Neuronal stem cell (in vitro differentiated cells): ENCODE measurements around the gene CTSE.

Source experiments
- DNase-seq: peaks from one replicate; pipeline ENCODE4 v3.0.0-alpha.2; 2013; ENCODE audit warnings: low spot score
- H2AFZ ChIP-seq: one replicate; pipeline ENCODE4 v1.6.1; 2013; ENCODE audit warnings: mild to moderate bottlenecking, low read length, inconsistent platforms
- H2AK5ac ChIP-seq: 2 replicates; pipeline ENCODE4 v1.6.1; 2013; ENCODE audit warnings: low read depth, mild to moderate bottlenecking, inconsistent platforms, low read length, moderate library complexity, mixed read lengths
- H2BK120ac ChIP-seq: 2 replicates; pipeline ENCODE4 v1.6.1; 2013; ENCODE audit warnings: low read depth, mild to moderate bottlenecking, inconsistent platforms, low read length, moderate library complexity, mixed read lengths
- H2BK12ac ChIP-seq: one replicate; pipeline ENCODE4 v1.6.1; 2013; ENCODE audit warnings: low read length, inconsistent platforms
- H2BK15ac ChIP-seq: 2 replicates; pipeline ENCODE4 v1.6.1; 2013; ENCODE audit warnings: mild to moderate bottlenecking, low read length, inconsistent platforms, mixed read lengths
- H2BK5ac ChIP-seq: one replicate; pipeline ENCODE4 v1.6.1; 2013; ENCODE audit warnings: inconsistent platforms, mild to moderate bottlenecking, low read length, moderate library complexity
- H3K14ac ChIP-seq: one replicate; pipeline ENCODE4 v1.6.1; 2013; ENCODE audit warnings: low read length, inconsistent platforms
- H3K18ac ChIP-seq: 2 replicates; pipeline ENCODE4 v1.6.1; 2013; ENCODE audit warnings: low read length, inconsistent platforms
- H3K23ac ChIP-seq: 2 replicates; pipeline ENCODE4 v1.6.1; 2013; ENCODE audit warnings: low read depth, mild to moderate bottlenecking, mixed read lengths, low read length, inconsistent platforms; ENCODE audit not compliant: poor library complexity
- H3K27ac ChIP-seq: replicated peaks from 3 replicates; pipeline ENCODE4 v1.5.1; 2013; ENCODE audit warnings: low read length, inconsistent platforms
- H3K27me3 ChIP-seq, 3 experiments: 2 replicates each; pipeline ENCODE4 v1.6.1; 2013; ENCODE audit warnings: low read length in 3 of 3, mild to moderate bottlenecking in 2 of 3, inconsistent platforms in 1 of 3, low read depth in 1 of 3, mixed read lengths in 1 of 3, moderate library complexity in 1 of 3; ENCODE audit not compliant: control insufficient read depth in 3 of 3, insufficient read depth in 3 of 3
- H3K36me3 ChIP-seq, 2 donors: replicated peaks in 1 of 2; 2 replicates each; pipeline ENCODE4 v1.6.1; 2013; ENCODE audit warnings: low read length in 2 of 2; ENCODE audit not compliant: control insufficient read depth in 2 of 2, insufficient read depth in 2 of 2
- H3K4ac ChIP-seq: 2 replicates; pipeline ENCODE4 v1.6.1; 2013; ENCODE audit warnings: inconsistent platforms, mild to moderate bottlenecking, low read length, moderate library complexity
- H3K4me1 ChIP-seq, 2 donors: 1 replicate in 1 of 2; 2 replicates in 1 of 2; pipeline ENCODE4 v1.6.1; 2013; ENCODE audit warnings: low read length in 2 of 2, low read depth in 1 of 2; ENCODE audit not compliant: control insufficient read depth in 2 of 2, insufficient read depth in 1 of 2
- H3K4me2 ChIP-seq: one replicate; pipeline ENCODE4 v1.6.1; 2013; ENCODE audit warnings: mild to moderate bottlenecking, low read length, inconsistent platforms; ENCODE audit not compliant: insufficient read depth, poor library complexity, severe bottlenecking
- H3K4me3 ChIP-seq, 2 donors: 2 replicates each; pipeline ENCODE4 v1.5.1; 2013; ENCODE audit warnings: low read length in 2 of 2, mild to moderate bottlenecking in 2 of 2, inconsistent platforms in 1 of 2, moderate library complexity in 1 of 2
- H3K79me1 ChIP-seq: one replicate; pipeline ENCODE4 v1.6.1; 2013; ENCODE audit warnings: low read depth, mild to moderate bottlenecking, inconsistent platforms, low read length, moderate library complexity
- H3K9ac ChIP-seq: one replicate; pipeline ENCODE4 v1.6.1; 2013; ENCODE audit warnings: mild to moderate bottlenecking, low read depth, low read length, inconsistent platforms; ENCODE audit not compliant: poor library complexity
- H3K9me3 ChIP-seq, 2 donors: replicated peaks in 1 of 2; 2 replicates each; pipeline versions ENCODE3 to v1.6.1; 2013; ENCODE audit warnings: low read length in 2 of 2, mild to moderate bottlenecking in 2 of 2, inconsistent platforms in 1 of 2, low read depth in 1 of 2, mixed read lengths in 1 of 2, moderate library complexity in 1 of 2; ENCODE audit not compliant: control insufficient read depth in 2 of 2, insufficient read depth in 1 of 2
- H4K8ac ChIP-seq: one replicate; pipeline ENCODE4 v1.6.1; 2013; ENCODE audit warnings: low read depth, mild to moderate bottlenecking, inconsistent platforms, low read length, moderate library complexity
- H4K91ac ChIP-seq: one replicate; pipeline ENCODE4 v1.6.1; 2013; ENCODE audit warnings: low read length, low read depth, mild to moderate bottlenecking, inconsistent platforms; ENCODE audit not compliant: poor library complexity
- whole genome bisulfite sequencing, 2 donors: extraction: QIAGEN DNeasy Blood & Tissue Kit; methylation state at CpG; one replicate each; pipeline ENCODE4 v1.1.7; 2013; ENCODE audit warnings: missing lambda C conversion rate in 2 of 2, mixed read lengths in 1 of 2; ENCODE audit not compliant: insufficient read length in 2 of 2, insufficient replicate concordance in 1 of 2; ENCODE audit errors: extremely low coverage in 2 of 2; 5-methylcytosine and 5-hydroxymethylcytosine counted together

The CTSE gene

GRCh38 chr1:205980237-205980870 is 43.3 kb downstream of the CTSE start:
- no peak for DNase-seq
- Histone ChIP-seq H2AFZ (no peak overlapping the region), H3K36me3 (no peaks in the 10 kb centered on the region), H3K18ac (no peak overlapping the region), H3K23ac (no peak overlapping the region), H3K4me1 (peaks cover 9% of the 10 kb centered on the region in 2 donors), H2BK120ac (no peak overlapping the region), H3K4ac (no peak overlapping the region), H3K9ac (no peak overlapping the region), H2AK5ac (no peak overlapping the region), H3K9me3 (no peaks in the 10 kb centered on the region), H4K8ac (no peak overlapping the region), H2BK15ac (no peak overlapping the region), H3K79me1 (no peaks in the 10 kb centered on the region), H3K27ac (no peak overlapping the region), H3K4me2 (no peak overlapping the region), H2BK12ac (no peak overlapping the region), H3K27me3 (no peaks in the 10 kb centered on the region), H2BK5ac (no peak overlapping the region), H3K4me3 (no peak overlapping the region), H3K14ac (no peak overlapping the region), H4K91ac (no peak overlapping the region)
- WGBS, 2 donors, result no CpG with 5 or more reads among the region's 3 CpGs

- Histone ChIP-seq H2AK5ac (no peak overlapping the region), H4K91ac (no peak overlapping the region), H3K4me1 (peaks cover 9% of the 10 kb centered on the region in 2 donors), H3K9ac (no peak overlapping the region), H2AFZ (no peak overlapping the region), H3K27me3 (no peaks in the 10 kb centered on the region), H3K14ac (no peak overlapping the region), H2BK15ac (peak overlapping the region; percentile 12), H3K4me2 (no peak overlapping the region), H3K4ac (no peak overlapping the region), H3K23ac (no peak overlapping the region), H3K36me3 (no peaks in the 10 kb centered on the region), H2BK5ac (no peak overlapping the region), H2BK120ac (no peak overlapping the region), H3K79me1 (no peaks in the 10 kb centered on the region), H3K4me3 (no peak overlapping the region), H3K18ac (no peak overlapping the region), H2BK12ac (no peak overlapping the region), H3K9me3 (peaks cover 0 to 6% of the 10 kb centered on the region in 2 donors), H3K27ac (no peak overlapping the region), H4K8ac (no peak overlapping the region)
- no CpG with 5 or more reads among the region's 6 CpGs for WGBS, 2 donors
- DNase-seq, result no peak
Observed at GRCh38 chr1:205979301-205979700, 44.4 kb downstream of the CTSE start.

- H3K27me3 ChIP-seq, result no peaks in the 10 kb centered on the region
- H3K14ac ChIP-seq, result no peak overlapping the region
- no peak overlapping the region for H3K4me2 ChIP-seq
- no peak overlapping the region for H3K27ac ChIP-seq
- peak overlapping the region; percentile 50 for H3K18ac ChIP-seq
- H4K91ac ChIP-seq, result no peak overlapping the region
- no peak overlapping the region for H3K9ac ChIP-seq
- peak overlapping the region; percentile 40 for H2BK15ac ChIP-seq
- H3K36me3 ChIP-seq, result no peaks in the 10 kb centered on the region
- H4K8ac ChIP-seq, result no peak overlapping the region
- DNase-seq, result no peak
- peaks cover 0 to 11% of the 10 kb centered on the region in 2 donors for H3K9me3 ChIP-seq
- H2AK5ac ChIP-seq, result peak overlapping the region; percentile 48
- no CpG with 5 or more reads among the region's 7 CpGs for WGBS, 2 donors
- H3K4ac ChIP-seq, result no peak overlapping the region
- H3K79me1 ChIP-seq, result no peaks in the 10 kb centered on the region
- no peak overlapping the region for H3K4me3 ChIP-seq
- no peak overlapping the region for H2BK5ac ChIP-seq
- no peak overlapping the region for H2AFZ ChIP-seq
- no peak overlapping the region for H2BK12ac ChIP-seq
- H3K23ac ChIP-seq, result peak overlapping the region; percentile 28
- no peak overlapping the region for H2BK120ac ChIP-seq
- H3K4me1 ChIP-seq, result peaks cover 9 to 10% of the 10 kb centered on the region in 2 donors
Observed at GRCh38 chr1:205978676-205979075, 45.0 kb downstream of the CTSE start.

- H3K18ac ChIP-seq, result no peak overlapping the region
- H3K4me3 ChIP-seq, result no peak overlapping the region
- peaks cover 7% of the 10 kb centered on the region for H3K79me1 ChIP-seq
- H2AFZ ChIP-seq, result peak overlapping the region; percentile 70
- peak; percentile 78 for DNase-seq
- no peak overlapping the region for H4K91ac ChIP-seq
- H2BK12ac ChIP-seq, result no peak overlapping the region
- H2BK15ac ChIP-seq, result no peak overlapping the region
- H3K9ac ChIP-seq, result no peak overlapping the region
- H3K23ac ChIP-seq, result no peak overlapping the region
- no peak overlapping the region for H3K4ac ChIP-seq
- H3K9me3 ChIP-seq, result peaks cover 0 to 18% of the 10 kb centered on the region in 2 donors
- H3K36me3 ChIP-seq, result peaks cover 0 to 5% of the 10 kb centered on the region in 2 donors
- H4K8ac ChIP-seq, result no peak overlapping the region
- H2BK120ac ChIP-seq, result no peak overlapping the region
- no peak overlapping the region for H2AK5ac ChIP-seq
- peaks cover 0 to 4% (median 0%) of the 10 kb centered on the region in 3 experiments for H3K27me3 ChIP-seq
- H2BK5ac ChIP-seq, result no peak overlapping the region
- peaks cover 9 to 17% of the 10 kb centered on the region in 2 donors for H3K4me1 ChIP-seq
- no peak overlapping the region for H3K4me2 ChIP-seq
- no peak overlapping the region for H3K27ac ChIP-seq
- no CpG with 5 or more reads among the region's 2 CpGs for WGBS, 2 donors
- H3K14ac ChIP-seq, result no peak overlapping the region
Observed at GRCh38 chr1:205977402-205978014, 46.2 kb downstream of the CTSE start.
